Hematopoietic multipotent progenitor cell (in vitro differentiated cells): ENCODE measurements around the gene FRMPD4. TPM values are rescaled to one million over a fixed set of nuclear protein-coding genes. Genes with fewer than 3 reads are reported as not detected.

Experiments used
- DNase-seq, 3 donors: peaks; one replicate each; pipeline ENCODE4 v3.0.0-alpha.2; 2011 to 2015; ENCODE audit warnings: low read depth in 2 of 3, low spot score in 2 of 3
- total RNA-seq: library from RNA; depleted of rRNA; stranded (reverse); fragments of >200 nt; gene quantifications from one replicate; pipeline ENCODE4 v1.2.3, GENCODE V29; 2012

Gene FRMPD4
- total RNA-seq, 1 donor, result not detected

DNA sequence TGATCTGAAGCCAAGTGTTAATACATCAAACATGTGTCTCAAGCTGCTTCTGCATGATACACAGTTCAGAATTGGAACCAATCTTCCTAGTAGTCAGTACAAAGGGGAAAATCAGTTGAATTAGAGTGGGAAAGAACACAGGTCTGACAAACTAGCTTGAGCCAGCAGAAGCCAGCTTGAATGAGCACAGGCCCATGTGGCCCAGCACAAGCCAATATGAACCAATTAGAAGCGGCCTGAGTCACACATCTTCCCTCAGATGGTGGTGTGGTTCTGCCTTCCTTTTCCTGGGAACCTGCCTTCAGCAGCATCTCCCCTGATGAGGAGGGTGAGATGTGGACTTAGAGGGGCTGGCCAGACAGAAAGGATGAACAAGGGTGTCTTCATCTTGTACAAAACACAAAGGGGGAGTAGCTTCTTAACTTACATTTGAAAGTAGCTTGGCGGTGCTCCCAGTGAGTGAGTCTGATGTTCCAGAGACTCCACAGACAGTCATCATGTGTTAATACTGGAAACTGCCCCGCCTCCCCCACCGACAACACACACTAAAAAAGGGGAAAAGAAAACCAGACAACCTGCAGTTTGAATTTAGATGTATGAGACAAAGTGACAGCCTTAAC is 72.0 kb downstream of the FRMPD4 start:
- no peak for DNase-seq

DNA sequence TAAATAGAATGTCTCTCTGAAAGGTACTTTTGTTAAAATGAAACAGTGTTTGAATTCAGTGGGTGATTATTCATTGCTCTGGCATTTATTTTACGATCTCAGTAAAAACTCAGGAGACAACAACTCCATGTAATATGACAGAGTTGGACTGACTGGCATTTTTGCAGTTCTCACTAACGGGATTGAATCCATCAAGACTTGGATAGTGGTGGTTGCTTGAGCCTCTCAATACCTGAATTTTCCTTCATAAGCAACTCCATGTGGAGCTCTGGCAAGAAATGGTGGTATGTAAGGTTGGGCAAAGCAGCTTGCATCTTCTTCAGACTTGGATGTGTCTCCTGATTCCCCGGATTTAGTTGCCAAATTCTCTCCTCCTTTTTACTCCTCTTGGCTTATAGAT is 72.7 kb downstream of the FRMPD4 start:
- no peak for DNase-seq

DNA sequence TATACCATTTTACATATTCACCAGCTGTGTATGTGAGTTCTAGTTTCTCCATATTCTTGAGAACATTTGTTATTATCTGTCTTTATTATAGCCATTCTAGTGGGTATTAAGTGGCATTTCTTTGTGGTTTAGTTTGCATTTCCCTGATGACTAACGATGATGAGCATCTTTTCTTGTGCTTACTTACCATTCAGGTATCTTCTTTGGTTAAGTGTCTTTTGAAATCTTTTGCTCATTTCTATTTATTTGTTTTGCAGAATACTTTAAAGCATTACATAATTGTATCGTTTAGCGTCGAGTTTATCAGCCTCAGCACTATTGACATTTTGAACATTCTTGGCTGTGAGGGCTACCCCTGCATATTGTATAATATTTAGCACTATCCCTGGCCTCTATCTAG is 85.4 kb downstream of the FRMPD4 start:
- no peak for DNase-seq

DNA sequence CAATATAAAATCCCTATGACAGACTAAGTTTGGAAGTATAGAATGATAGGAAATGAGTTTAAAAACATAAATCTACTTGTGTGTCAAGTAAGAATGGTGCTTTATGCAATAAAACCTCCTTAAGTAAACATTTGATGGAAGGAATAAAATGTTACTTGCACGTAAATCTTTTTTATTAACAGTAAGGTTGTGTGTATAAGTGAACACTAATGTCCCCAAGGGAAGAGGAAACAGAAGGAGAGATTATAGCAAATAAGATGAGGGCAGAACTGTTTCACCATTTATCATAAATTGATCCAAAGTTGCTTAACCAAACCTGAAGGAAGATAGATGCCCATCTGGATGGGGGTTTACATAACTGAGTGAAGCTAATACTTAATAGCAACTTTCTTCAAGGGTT is 86.8 kb downstream of the FRMPD4 start:
- no peak for DNase-seq

DNA sequence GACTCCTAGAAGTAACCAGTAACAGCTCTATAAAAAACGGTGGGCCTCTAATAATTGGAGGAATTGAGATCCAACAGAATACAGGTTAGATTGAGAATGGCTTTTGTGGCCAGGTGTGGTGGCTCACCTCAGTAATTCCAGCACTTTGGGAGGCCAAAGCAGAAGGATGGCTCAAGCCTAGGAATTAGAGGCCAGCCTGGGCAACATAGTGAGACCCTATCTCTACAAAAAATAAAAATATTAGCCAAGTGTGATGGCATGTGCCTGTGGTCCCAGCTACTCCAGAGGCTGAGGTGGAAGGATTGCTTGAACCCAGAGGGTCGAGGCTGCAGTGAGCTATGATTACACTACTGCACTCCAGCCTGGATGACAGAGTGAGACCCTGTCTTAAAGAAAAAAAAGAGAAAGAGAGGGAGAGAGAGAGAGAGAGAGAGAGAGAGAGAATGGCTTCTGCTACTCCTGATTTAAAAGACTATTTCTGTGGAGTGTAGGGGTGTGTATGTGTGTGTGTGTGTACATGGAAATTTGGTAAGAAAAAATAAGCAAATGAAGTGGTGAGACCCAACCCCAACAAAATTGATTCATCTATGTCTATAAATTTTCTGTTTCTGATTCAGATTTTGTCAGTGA is 89.3 kb downstream of the FRMPD4 start:
- DNase-seq, result no peak

DNA sequence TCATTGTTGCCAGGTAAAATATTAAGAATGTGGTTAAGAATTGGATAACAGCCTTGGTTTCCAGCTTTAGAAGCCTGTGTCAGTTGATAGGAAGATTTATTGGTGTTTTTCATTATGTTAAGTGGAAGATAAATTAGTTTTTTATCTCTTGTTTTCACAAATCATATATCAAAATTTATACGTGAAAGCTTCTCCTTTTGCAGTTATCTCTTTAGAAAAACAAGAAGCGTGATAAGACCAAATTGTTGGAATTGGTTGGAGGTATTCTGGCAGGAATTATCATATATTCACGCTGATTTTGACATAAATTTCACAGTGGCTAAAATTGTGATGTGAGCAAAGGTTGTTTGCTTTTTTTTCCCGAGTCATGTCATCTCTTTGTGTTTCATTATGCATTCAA is 90.6 kb downstream of the FRMPD4 start:
- no peak for DNase-seq

DNA sequence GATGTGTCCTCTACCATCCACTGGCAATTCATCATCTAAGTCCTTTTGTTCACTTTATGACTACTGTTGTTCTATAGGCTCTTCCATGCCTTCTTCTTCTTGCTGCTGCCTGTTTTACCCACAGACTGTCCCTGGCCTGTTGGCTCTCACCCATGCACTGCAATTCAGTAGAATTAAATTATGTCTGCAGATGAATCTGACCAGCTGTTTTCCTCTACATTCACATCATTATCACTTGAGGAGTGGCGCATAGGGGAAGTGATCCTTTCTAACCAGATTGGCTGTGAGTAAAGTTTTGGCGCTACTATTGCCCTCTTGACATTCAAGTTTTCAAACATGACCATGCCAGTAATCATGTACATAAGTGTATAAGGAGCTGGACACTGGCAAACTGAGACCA is 91.7 kb downstream of the FRMPD4 start:
- DNase-seq, result no peak

DNA sequence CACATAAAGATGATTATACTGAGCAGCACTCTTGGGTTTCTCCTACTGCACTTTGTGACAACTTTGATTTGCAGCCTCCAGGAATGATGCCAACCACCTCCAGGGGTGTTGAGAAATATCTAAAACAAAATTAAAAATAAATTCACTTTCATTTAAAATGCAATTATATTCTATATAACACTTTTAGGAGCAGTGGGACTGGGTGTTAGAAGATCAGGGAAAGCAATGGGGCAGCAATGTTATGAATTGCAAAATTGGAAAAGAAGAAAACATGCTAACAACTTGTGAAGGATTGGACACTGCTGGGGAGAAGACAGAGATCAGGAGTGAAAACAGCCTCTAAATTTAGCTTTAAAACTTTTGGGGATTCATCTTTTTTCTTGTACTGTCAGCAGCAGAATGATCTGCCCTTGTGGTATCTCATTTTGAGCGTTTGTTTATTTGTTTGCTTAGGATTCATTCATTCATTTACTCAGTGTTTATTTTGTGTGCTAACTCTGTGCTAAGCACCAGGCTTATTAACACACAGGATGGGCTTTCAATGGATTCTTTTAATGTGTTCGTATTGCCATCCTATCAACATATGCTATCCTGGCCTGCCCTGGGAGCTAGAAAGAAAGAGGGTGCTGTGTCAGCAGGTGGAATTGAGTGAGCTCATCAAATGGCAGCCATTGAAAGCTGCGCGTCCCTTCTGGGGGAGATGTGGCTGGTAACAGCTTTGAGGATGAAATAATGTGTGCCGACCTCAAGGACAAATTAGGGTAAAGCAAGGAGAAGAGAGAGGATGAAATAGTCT is 96.5 kb downstream of the FRMPD4 start:
- DNase-seq, result no peak

DNA sequence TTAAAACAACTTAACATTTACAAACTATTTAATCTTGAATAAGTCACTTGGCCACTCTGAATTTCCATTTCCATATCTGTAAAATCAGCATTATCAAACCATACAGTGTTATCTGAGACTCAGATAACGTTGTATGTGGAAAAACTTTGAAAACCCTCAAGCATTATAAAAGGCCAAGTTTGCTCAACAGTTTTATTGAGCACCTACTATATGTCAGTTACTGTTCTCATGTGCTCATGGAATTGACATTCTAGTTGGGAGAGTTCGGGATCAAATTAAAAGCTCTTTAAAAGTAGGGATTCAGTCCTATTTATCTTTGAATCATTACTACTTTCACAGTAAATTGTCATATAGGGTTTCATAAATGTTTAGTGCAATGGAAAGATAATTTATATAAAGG is 97.9 kb downstream of the FRMPD4 start:
- DNase-seq, result no peak

DNA sequence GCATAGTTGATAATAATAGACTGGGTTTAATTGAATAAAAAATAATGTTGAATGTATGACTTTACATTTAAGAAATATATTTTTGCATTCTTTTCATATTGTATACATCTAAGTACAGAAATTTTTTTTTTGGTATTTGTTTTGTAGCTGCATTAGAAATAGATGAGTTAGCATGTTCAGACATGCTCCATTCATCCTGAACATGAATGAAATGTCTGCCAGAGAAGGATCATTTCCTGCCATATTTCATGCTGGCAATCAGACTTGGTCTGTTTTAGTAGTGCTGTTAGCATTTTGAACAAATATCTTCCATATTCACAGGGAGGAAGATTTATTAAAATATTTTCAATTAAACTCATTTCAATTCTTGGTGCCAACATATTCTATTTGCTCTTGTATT is 98.9 kb downstream of the FRMPD4 start:
- no peak for DNase-seq

DNA sequence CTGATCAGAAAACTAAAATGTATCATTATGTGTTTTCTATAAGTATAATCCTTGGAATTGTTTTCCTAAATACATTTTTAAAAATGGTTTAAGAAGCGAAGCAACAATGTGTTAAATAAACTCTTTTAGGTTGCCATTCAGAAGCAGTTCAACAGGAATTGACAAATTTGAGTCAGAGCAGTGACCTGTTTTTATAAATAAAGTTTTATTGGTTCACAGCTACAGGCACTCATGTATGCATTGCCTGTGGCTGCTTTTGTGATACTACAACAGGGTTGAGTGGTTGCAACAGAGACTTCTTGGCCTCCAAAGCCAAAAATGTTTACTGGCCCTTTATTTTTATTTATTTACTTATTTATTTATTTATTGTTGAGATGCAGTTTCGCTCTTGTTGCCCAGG is 99.5 kb downstream of the FRMPD4 start:
- DNase-seq, result no peak

DNA sequence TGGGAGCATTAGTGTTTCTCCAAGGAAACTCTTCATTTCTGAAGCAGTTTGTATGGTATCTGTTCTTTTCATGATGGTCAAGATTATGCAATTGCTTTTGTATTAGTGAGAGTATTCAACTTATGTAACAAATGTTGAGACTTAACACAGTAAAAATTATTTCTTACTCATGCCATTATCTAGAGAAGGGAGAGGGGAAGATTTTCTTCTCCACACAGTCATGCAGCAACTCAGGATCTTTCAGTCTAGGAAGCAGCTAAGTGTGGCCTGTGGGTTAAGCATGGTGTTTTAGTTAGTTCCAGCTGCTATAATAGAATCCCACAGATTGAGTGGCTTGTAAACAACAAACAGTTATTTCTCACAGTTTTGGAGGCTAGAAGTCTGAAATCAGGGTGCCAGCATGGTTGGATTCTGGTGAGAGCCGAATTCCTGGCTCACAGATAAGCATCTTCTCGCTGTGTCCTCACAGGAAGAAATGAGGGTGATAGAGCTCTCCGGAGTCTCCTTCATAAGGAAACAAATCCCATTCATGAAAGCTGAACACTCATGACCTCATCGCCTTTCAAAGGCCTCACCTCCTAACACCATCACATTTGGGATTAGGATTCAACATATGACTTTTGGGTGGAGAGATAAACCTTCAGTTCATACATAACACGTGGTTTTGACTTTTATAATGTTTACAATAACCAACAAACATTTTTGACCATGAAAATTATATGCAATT is 101.2 kb downstream of the FRMPD4 start:
- no peak for DNase-seq

DNA sequence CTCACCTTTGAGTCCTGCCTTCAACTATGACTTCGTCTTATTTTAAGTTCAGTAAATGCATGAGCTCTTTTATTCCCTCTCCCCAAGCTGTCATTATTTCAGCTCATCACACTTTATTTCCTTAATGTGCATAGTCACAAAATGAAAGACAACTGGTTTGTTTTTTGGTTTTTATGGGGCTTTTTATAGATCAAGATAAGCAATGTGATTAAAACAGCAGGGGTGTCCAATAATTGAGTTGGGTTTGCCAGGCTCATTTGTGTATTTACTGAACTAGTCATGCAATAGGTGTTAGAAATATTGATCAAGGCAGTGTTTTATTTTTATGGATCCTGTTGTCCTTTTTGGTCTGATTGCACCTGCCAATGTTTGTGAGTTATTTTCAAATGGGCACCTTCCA is 102.2 kb downstream of the FRMPD4 start:
- DNase-seq, result no peak

DNA sequence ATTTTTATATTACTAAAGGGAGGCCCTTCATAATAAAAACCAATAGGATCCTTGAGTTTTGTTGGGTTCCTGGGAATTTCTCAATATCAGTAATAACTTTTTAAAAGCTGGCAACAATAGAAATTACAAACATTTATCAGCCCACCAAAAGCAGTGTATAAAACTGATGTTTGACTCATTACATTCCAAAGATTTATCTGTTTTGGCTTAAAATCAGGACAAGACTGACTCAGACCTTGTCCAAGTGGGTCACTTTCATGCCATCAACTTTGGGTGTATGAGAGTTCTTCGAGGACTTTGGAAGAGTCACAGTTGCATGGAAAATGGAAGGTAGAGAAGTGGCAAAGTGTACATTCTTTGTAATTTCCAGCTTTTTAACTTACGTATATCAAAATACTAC is 102.8 kb downstream of the FRMPD4 start:
- DNase-seq, result no peak

DNA sequence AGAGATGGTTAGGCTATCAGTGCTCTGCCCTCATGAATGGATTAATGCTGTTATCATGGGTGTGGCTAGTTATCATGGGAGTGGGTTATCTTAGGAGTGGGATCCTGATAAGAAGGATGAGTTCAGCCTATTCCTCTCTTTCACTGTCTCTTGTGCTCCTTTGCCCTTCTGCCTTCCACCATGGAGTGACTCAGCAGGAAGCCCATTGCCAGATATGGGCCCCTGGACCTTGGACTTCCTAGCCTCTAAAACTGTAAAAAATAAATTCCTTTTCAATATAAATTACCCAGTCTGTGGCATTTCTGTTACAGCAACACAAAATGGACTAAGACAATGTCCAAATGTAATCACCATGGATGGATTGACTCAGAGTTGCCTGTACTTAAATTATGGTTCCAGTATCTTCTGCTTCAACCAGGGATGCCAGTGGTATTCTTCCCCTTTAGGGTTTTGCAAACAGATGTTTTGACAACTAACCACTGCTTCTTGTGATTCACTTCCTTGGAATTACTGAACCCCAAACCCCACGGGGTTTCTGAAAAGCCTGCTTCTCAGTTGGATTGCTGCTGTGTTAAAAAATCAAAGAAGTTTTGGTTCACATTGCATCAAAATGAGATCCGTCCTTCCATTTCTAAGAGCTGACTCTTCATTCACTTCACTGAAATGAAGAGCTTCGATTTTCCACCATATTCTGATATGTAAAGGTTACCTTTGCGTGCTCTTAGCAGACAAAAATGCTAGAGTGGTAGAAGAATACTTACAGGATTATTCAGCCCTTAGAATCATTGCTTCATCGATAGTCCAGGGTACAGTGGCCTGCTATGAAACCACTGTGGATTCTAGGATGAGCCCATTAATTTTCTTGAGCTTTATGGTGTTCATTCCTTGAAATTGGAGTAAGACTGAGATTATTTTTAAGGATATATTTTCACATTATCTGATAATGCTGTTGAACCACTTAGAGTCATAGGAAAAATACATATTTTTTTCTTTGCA is 107.7 kb downstream of the FRMPD4 start:
- DNase-seq, result no peak

DNA sequence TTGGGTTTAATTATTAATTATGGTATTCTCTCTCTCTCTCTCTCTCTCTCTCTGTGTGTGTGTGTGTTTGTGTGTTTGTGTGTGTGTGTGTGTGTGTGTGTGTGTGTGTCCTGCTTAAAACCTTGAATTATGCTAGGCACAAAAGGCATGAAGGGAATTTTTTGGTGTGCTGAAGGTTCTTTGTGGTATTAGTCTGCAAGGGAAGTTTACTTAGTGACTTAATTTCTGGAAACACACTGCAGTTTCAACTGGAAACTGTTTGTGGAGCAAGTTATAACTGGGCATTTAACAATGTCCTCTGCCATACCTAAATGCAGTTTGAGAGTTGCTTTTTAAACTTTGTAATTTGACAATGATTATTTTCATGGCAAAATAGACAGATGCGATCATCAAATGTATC is 111.7 kb downstream of the FRMPD4 start:
- no peak for DNase-seq

DNA sequence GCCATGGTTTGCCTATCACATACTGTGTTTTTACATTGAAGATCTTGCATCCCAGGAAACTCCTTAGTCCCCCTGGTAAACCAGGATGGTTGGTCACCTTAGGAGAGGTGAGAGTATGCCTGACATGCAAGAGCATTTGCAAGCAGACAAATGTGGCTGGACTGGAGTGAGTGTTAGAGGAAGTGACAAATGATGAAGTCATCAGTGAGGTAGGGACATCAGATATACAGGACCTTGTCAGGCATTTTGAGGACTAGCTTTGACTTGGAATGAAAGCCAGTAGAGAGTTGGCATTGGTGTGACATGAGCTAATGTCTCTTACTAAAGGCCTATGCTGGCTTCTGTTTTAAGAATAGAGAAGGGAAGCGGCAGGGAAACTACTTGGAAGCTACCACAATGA is 124.9 kb downstream of the FRMPD4 start:
- DNase-seq, result no peak

DNA sequence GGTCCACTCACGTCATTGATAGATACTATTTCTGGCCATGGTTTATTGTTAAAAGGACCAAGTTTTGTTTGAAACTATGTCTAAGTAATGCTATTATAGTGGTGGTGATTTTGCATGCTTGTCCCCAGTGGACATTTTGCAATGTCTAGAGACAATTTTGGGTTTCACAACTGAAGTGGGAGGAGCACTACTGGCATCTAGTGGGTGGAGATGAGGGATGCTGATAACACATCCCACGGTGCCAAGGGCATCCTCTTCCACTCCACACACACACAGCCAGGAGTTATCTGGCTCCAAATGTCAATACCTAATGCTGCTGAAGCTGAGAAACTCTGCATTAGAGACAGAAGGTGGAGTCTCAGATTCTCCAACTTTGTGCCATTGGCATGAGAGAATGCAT is 131.2 kb downstream of the FRMPD4 start:
- DNase-seq, result no peak

DNA sequence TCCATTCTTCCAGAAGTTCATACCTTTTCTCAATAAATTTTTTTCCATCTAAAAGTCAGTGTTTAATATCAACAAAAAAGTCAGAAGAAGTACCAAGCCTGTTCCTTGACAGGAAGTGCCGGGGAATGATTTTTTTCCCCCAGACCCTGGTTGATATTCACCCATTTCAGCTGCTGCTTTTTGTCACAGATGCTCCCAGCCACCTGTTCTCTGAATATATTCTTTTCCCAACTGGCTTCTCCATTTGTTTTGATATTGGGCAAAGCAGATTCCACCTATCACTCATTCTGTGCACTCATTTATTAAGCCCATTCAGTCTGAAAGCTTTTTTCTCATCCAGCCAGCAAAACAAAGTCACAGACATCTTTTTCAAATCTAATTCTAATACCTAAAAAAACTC is 139.9 kb downstream of the FRMPD4 start:
- DNase-seq, result no peak

DNA sequence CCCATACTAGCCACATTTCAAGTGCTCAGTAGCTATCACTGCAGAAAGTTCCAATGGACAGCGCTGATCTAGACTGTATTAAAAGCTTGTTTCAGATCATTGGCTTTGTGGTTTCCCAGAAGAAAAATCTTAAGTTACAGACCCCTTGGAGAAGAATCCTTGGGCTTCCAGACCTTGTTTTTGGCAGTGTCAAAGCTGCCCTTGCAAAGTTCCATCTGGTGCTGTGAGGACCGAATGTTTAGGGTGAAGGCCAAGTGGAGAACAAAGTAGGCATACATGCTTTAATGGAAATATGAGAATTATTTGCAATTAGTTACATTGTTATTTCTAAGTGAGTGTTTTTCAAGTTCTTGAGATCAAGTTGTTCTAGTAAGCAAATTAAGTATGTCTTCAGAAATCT is 144.7 kb downstream of the FRMPD4 start:
- no peak for DNase-seq
